SK-N-SH (cell line): ENCODE data around the gene CCDC40. TPM values are rescaled to one million over a fixed set of nuclear protein-coding genes. Genes with fewer than 3 reads are reported as not detected.
A peak's percentile ranks its signal among the peaks of the same experiment; 100 is the strongest.

Source experiments
- CTCF ChIA-PET: fragments of 300-600, 350-600 bp; formaldehyde crosslinking; extraction: SDS; loops from one replicate; lab custom pipeline; 2021; lab: Yijun Ruan, JAX
- POLR2A ChIA-PET: fragments of 350-600 bp; sonication (Branson Sonifier 250); formaldehyde crosslinking; extraction: SDS; loops from one replicate; lab custom pipeline; 2020; ENCODE audit warnings: antibody characterized with exemption, inconsistent platforms; lab: Yijun Ruan, JAX
- DNase-seq: peaks from one replicate; pipeline ENCODE4 v3.0.0; 2012
- H2AFZ ChIP-seq: fragments of 200-600 bp; sonication (generic); 2 replicates; pipeline ENCODE4 v1.8.1; 2016; ENCODE audit warnings: antibody characterized with exemption, mild to moderate bottlenecking, low read depth
- H3F3A ChIP-seq: fragments of 200-600 bp; sonication (generic); replicated peaks from 2 replicates; pipeline ENCODE3; 2016; ENCODE audit warnings: antibody characterized with exemption, mild to moderate bottlenecking; ENCODE audit not compliant: insufficient read depth
- H3K27ac ChIP-seq, 2 experiments: fragments of 200-500 bp in 1 of 2; fragments of 200-600 bp in 1 of 2; sonication (Bioruptor generic) in 1 of 2; sonication (generic), shearing (Covaris generic) in 1 of 2; 2 replicates each; pipeline versions ENCODE4 v1.5.1 to v1.6.1; 2014 to 2016; ENCODE audit warnings: low read depth in 2 of 2, inconsistent platforms in 1 of 2, low read length in 1 of 2, mild to moderate bottlenecking in 1 of 2, mixed read lengths in 1 of 2
- H3K27me3 ChIP-seq: fragments of 200-600 bp; sonication (generic), shearing (Covaris generic); 2 replicates; pipeline ENCODE4 v1.6.1; 2016; ENCODE audit warnings: mixed run types; ENCODE audit not compliant: insufficient read depth
- H3K36me3 ChIP-seq, 2 experiments: fragments of 200-500 bp in 1 of 2; fragments of 200-600 bp in 1 of 2; sonication (Bioruptor generic) in 1 of 2; sonication (generic) in 1 of 2; replicated peaks in 1 of 2; 2 replicates each; pipeline versions ENCODE3 to v1.5.1; 2014 to 2016; ENCODE audit warnings: low read length in 1 of 2, mild to moderate bottlenecking in 1 of 2; ENCODE audit not compliant: insufficient read depth in 2 of 2, control insufficient read depth in 1 of 2
- H3K4me1 ChIP-seq, 2 experiments: fragments of 200-500 bp in 1 of 2; fragments of 200-600 bp in 1 of 2; sonication (Bioruptor generic) in 1 of 2; sonication (generic), shearing (Covaris generic) in 1 of 2; 2 replicates each; pipeline versions ENCODE4 v1.5.1 to v1.6.1; 2014 to 2016; ENCODE audit warnings: low read depth in 1 of 2, low read length in 1 of 2, mixed run types in 1 of 2; ENCODE audit not compliant: insufficient read depth in 2 of 2, control insufficient read depth in 1 of 2
- H3K4me2 ChIP-seq: fragments of 200-600 bp; sonication (generic), shearing (Covaris generic); 2 replicates; pipeline ENCODE4 v1.6.1; 2017; ENCODE audit warnings: mixed run types
- H3K4me3 ChIP-seq, 2 experiments: fragments of 200-500 bp in 1 of 2; fragments of 200-600 bp in 1 of 2; sonication (Bioruptor generic) in 1 of 2; sonication (generic), shearing (Covaris generic) in 1 of 2; 2 replicates each; pipeline versions ENCODE4 v1.5.1 to v1.8.1; 2014 to 2016; ENCODE audit warnings: low read depth in 2 of 2, inconsistent platforms in 1 of 2, low read length in 1 of 2, mild to moderate bottlenecking in 1 of 2, mixed read lengths in 1 of 2, moderate library complexity in 1 of 2
- H3K79me2 ChIP-seq: fragments of 200-600 bp; sonication (generic); 2 replicates; pipeline ENCODE4 v1.8.1; 2017; ENCODE audit warnings: mild to moderate bottlenecking; ENCODE audit not compliant: insufficient read depth
- H3K9ac ChIP-seq: fragments of 200-600 bp; sonication (generic); 2 replicates; pipeline ENCODE4 v1.6.1; 2017; ENCODE audit warnings: mixed run types
- H3K9me2 ChIP-seq: fragments of 200-600 bp; sonication (generic); 2 replicates; pipeline ENCODE4 v1.6.1; 2017; ENCODE audit warnings: mixed run types
- H3K9me3 ChIP-seq: fragments of 200-600 bp; sonication (generic); 2 replicates; pipeline ENCODE4 v1.6.1; 2017; ENCODE audit warnings: mixed run types, mild to moderate bottlenecking, moderate library complexity
- H4K20me1 ChIP-seq: fragments of 200-600 bp; sonication (generic); 2 replicates; pipeline ENCODE4 v1.6.1; 2017; ENCODE audit warnings: mild to moderate bottlenecking, mixed run types; ENCODE audit not compliant: insufficient read depth
- CHD2 ChIP-seq: fragments of 150-350 bp; IDR thresholded peaks from 2 replicates; pipeline ENCODE4 v1.6.1; 2018; ENCODE audit warnings: low read length; ENCODE audit not compliant: partially characterized antibody
- CTCF ChIP-seq: fragments of 200-600 bp; sonication (generic); IDR thresholded peaks from 2 replicates; pipeline ENCODE4 v1.6.1; 2017; ENCODE audit warnings: antibody characterized with exemption, mild to moderate bottlenecking, moderate library complexity
- EZH2phosphoT487 ChIP-seq: fragments of 200-600 bp; sonication (generic); IDR thresholded peaks from 2 replicates; pipeline ENCODE4 v1.6.1; 2017; ENCODE audit warnings: low read depth, mixed run types, mild to moderate bottlenecking, antibody characterized with exemption, moderate library complexity, borderline replicate concordance
- FOSL2 ChIP-seq: IDR thresholded peaks from 2 replicates; pipeline ENCODE4 v1.4.0; 2012; ENCODE audit warnings: low read depth, mild to moderate bottlenecking, moderate library complexity, borderline replicate concordance
- FOXM1 ChIP-seq: IDR thresholded peaks from 2 replicates; pipeline ENCODE4 v1.4.0; 2012; ENCODE audit warnings: low read depth, mild to moderate bottlenecking
- GATA2 ChIP-seq: sonication (generic); formaldehyde crosslinking; IDR thresholded peaks from 2 replicates; pipeline ENCODE4 v1.5.0; 2020; ENCODE audit warnings: mild to moderate bottlenecking, missing genetic modification reagents
- IRF3 ChIP-seq: fragments of 150-350 bp; IDR thresholded peaks from 2 replicates; pipeline ENCODE4 v1.6.1; 2016; ENCODE audit warnings: mild to moderate bottlenecking, low read depth, low read length
- JUND ChIP-seq: IDR thresholded peaks from 2 replicates; pipeline ENCODE4 v1.4.0; 2012
- MAX ChIP-seq: IDR thresholded peaks from 2 replicates; pipeline ENCODE4 v1.4.0; 2012; ENCODE audit warnings: low read depth
- NFIC ChIP-seq: IDR thresholded peaks from 2 replicates; pipeline ENCODE4 v1.4.0; 2012; ENCODE audit warnings: borderline replicate concordance
- PBX3 ChIP-seq: IDR thresholded peaks from 2 replicates; pipeline ENCODE4; 2012
- RAD21 ChIP-seq: IDR thresholded peaks from 2 replicates; pipeline ENCODE4 v1.6.1; 2012; ENCODE audit warnings: mild to moderate bottlenecking, low read length
- RCOR1 ChIP-seq: fragments of 150-350 bp; IDR thresholded peaks from 2 replicates; pipeline ENCODE4 v1.6.1; 2017; ENCODE audit warnings: antibody characterized with exemption, low read length
- RFX5 ChIP-seq: IDR thresholded peaks from 2 replicates; pipeline ENCODE4 v1.6.1; 2012; ENCODE audit warnings: mild to moderate bottlenecking, improper control_type of control experiment, low read length
- SMC3 ChIP-seq: IDR thresholded peaks from 2 replicates; pipeline ENCODE4 v1.6.1; 2012; ENCODE audit warnings: low read depth, low read length, improper control_type of control experiment
- TCF12 ChIP-seq: IDR thresholded peaks from 2 replicates; pipeline ENCODE4 v1.4.0; 2012
- TEAD4 ChIP-seq: IDR thresholded peaks from 2 replicates; pipeline ENCODE4 v1.4.0; 2012; ENCODE audit warnings: mild to moderate bottlenecking, borderline replicate concordance; ENCODE audit not compliant: insufficient read depth
- YY1 ChIP-seq: IDR thresholded peaks from 2 replicates; pipeline ENCODE4 v1.4.0; 2012; ENCODE audit warnings: low read depth, mild to moderate bottlenecking
- ZBTB33 ChIP-seq: IDR thresholded peaks from 2 replicates; pipeline ENCODE4 v1.4.0; 2012; ENCODE audit warnings: low read depth, borderline replicate concordance
- WGBS: methylation state at CpG from one replicate; pipeline ENCODE4 v1.1.6; 2017; ENCODE audit warnings: low lambda C conversion rate; 5-methylcytosine and 5-hydroxymethylcytosine counted together
- polyA plus RNA-seq, 3 experiments: library from polyadenylated mRNA; depleted of rRNA; stranded (reverse); fragments of >200 nt; gene quantifications; 2 replicates each; pipeline ENCODE4 v1.2.3, GENCODE V29; 2012

CCDC40 gene
- polyA plus RNA-seq, 1 of the 3 experiments (the other 2 are of a cell fraction), result 17.3 TPM

GRCh38 chr17:80018917-80019651, 17.4 kb upstream of the CCDC40 start:
- Histone ChIP-seq H3K27ac (no peak overlapping the region), H3K9me3 (peaks cover 8% of the 10 kb centered on the region; the same call in 1 of the 2 replicates), H3K79me2 (peaks cover 67% of the 10 kb centered on the region), H3K9me2 (no peaks in the 10 kb centered on the region), H4K20me1 (peaks cover 15% of the 10 kb centered on the region; the same call in 1 of the 2 replicates), H3K9ac (no peak overlapping the region), H2AFZ (no peak overlapping the region), H3K36me3 (peaks cover 0 to 4% of the 10 kb centered on the region in 2 experiments), H3K27me3 (no peaks in the 10 kb centered on the region), H3K4me3 (no peak overlapping the region), H3K4me2 (no peak overlapping the region), H3K4me1 (no peaks in the 10 kb centered on the region), H3F3A (peaks cover 12% of the 10 kb centered on the region)
- WGBS, result 91% methylated on average over 21 of the region's 21 CpGs
- ChIA-PET CTCF (no interaction called here), POLR2A (no interaction called here)
- peak; percentile 27 for DNase-seq
- no peak for TF ChIP-seq RCOR1
- no peak for TF ChIP-seq RFX5
- TF ChIP-seq SMC3, result no peak
- TF ChIP-seq GATA2 (CRISPR knock-in tag), result no peak
- TF ChIP-seq YY1, result no peak
- TF ChIP-seq PBX3, result no peak
- no peak for TF ChIP-seq NFIC
- no peak for TF ChIP-seq TCF12
- TF ChIP-seq JUND, result no peak
- no peak for TF ChIP-seq EZH2phosphoT487
- TF ChIP-seq RAD21, result no peak
- no peak for TF ChIP-seq FOSL2
- no peak for TF ChIP-seq MAX
- TF ChIP-seq IRF3, result no peak
- TF ChIP-seq TEAD4, result no peak
- TF ChIP-seq CHD2, result no peak
- TF ChIP-seq ZBTB33, result no peak
- no peak for TF ChIP-seq CTCF
- TF ChIP-seq FOXM1, result no peak
